BE2C (cell line): Measurements from ENCODE around the gene GPC3.

Experiments used
- DNase-seq: peaks from one replicate; pipeline ENCODE4 v3.0.0-alpha.2; 2020
- H3K27me3 ChIP-seq: fragments of 250-450 bp; sonication (Bioruptor Pico); 2 replicates; pipeline ENCODE4 v1.5.1; 2020; ENCODE audit warnings: mild to moderate bottlenecking
- H3K36me3 ChIP-seq: fragments of 250-450 bp; sonication (Bioruptor Pico); 2 replicates; pipeline ENCODE4 v1.5.1; 2020; ENCODE audit warnings: mild to moderate bottlenecking
- H3K4me1 ChIP-seq: fragments of 250-450 bp; sonication (Bioruptor Pico); 2 replicates; pipeline ENCODE4 v1.5.1; 2020
- H3K4me3 ChIP-seq: 2 replicates; pipeline ENCODE4 v1.5.1; 2011; ENCODE audit warnings: low read depth, low read length
- H3K9me3 ChIP-seq: fragments of 250-450 bp; sonication (Bioruptor Pico); 2 replicates; pipeline ENCODE4 v1.5.1; 2020
- TF ChIP-seq, protein P1 (sequence below): IDR thresholded peaks from 2 replicates; pipeline ENCODE4 v1.5.1; 2012; ENCODE audit warnings: mild to moderate bottlenecking, low read depth, low read length

The GPC3 gene

DNA sequence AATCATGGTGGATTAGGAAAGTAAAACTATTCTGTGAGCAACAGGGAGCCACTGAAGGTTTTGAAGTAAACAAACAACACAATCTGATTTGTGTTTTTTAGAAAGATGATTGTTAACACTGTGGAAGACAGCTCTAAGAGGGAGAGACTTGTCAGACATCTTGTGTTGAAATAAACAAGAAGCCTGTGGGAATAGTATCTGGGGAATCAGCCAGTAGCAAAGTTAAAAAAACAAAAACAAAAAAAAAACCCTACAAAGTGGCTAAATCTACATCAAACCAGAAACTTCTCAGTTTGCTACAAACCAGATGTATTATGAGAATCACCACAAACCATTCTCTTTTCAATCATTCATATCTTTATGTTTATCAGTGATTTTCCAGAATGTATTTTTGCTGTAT, 444.4 kb downstream of the GPC3 start:
- no peak for DNase-seq
- H3K4me3 ChIP-seq = no peak overlapping the region
- no peaks in the 10 kb centered on the region for H3K36me3 ChIP-seq
- H3K9me3 ChIP-seq = no peaks in the 10 kb centered on the region
- TF ChIP-seq, protein P1, sequence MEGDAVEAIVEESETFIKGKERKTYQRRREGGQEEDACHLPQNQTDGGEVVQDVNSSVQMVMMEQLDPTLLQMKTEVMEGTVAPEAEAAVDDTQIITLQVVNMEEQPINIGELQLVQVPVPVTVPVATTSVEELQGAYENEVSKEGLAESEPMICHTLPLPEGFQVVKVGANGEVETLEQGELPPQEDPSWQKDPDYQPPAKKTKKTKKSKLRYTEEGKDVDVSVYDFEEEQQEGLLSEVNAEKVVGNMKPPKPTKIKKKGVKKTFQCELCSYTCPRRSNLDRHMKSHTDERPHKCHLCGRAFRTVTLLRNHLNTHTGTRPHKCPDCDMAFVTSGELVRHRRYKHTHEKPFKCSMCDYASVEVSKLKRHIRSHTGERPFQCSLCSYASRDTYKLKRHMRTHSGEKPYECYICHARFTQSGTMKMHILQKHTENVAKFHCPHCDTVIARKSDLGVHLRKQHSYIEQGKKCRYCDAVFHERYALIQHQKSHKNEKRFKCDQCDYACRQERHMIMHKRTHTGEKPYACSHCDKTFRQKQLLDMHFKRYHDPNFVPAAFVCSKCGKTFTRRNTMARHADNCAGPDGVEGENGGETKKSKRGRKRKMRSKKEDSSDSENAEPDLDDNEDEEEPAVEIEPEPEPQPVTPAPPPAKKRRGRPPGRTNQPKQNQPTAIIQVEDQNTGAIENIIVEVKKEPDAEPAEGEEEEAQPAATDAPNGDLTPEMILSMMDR = no peak
- H3K4me1 ChIP-seq = no peaks in the 10 kb centered on the region
- no peaks in the 10 kb centered on the region for H3K27me3 ChIP-seq

DNA sequence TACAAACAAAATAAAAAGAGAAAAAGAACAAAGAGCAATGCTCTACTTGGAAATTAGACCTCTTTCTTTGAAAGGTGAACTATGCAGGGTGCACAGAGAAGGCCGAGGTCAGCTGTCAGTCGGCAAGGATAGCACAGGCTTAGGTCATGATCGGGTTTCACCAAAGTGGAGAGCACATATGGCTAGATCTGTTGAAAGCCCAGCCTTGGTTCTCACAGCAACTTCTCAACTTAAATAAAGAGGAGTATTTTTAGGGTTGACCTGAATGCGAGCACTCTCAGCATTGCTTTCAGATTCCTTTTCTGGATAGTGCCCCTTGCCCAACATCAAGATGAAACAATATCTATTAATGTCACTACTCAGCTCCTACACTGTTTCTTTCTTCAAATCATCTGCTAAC, 447.2 kb downstream of the GPC3 start:
- DNase-seq = no peak
- Histone ChIP-seq H3K9me3 (no peaks in the 10 kb centered on the region), H3K4me1 (no peaks in the 10 kb centered on the region), H3K27me3 (no peaks in the 10 kb centered on the region), H3K36me3 (no peaks in the 10 kb centered on the region), H3K4me3 (no peak overlapping the region)
- TF ChIP-seq, protein P1 = no peak

DNA sequence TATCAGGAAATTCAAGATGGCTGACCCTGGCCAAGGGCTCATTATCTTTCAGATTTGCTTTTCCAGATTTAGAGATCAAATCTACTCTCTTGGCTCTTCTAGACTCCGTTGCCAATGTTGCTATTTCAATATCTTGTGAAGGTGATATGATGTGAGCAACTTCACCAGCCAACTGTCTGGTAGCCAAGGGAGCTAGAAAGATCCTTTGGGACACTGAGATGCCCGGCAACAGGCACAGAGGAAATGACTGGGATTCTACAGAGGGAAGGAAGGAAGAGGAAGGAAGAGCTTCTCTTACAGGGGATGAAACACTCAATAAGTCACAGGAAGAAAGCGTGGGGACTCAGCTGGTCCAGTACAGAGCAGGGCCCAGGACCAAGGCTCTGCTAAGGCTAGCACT, 448.3 kb downstream of the GPC3 start:
- TF ChIP-seq, protein P1 = no peak
- Histone ChIP-seq H3K9me3 (no peaks in the 10 kb centered on the region), H3K27me3 (no peaks in the 10 kb centered on the region), H3K4me3 (no peak overlapping the region), H3K4me1 (no peaks in the 10 kb centered on the region), H3K36me3 (no peaks in the 10 kb centered on the region)
- no peak for DNase-seq

DNA sequence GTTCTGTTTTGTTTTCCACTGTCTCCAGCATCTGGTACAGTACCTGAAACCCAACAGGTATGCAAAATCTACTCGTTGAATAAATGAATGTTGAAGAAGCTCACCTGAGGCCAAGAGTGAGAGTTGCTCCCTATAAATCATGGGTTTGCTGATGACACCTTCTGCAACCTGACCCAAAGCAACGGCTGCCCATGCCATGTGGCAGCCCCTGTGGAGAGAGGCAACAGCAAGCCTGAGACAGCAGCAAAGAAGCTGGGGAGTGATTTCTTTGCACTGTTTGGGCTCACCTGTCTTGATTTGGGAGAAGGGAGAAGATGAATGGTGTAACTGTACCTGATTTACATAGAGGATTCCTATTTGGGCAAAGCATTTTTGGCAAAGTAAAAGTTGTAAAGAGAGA, 450.3 kb downstream of the GPC3 start:
- no peak for DNase-seq

DNA sequence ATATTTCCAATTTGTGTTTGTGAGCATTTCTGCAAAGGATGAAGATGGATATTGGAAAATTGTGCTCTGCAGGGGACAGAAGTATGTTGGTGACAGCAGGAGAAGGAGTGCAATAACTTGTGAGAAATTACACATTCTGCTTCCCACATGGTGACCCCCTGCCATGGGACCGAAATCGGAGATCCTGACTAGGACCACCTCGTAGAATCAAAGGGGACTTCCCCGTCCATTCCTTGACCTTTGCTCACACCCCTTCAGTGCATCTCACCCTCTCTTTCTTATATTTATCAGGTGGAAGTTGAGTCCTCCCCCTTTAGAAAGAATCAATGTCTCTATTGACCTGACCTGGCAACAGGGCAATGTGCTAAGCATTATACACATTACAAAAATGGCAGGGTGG, 451.2 kb downstream of the GPC3 start:
- no peak for DNase-seq
- H3K27me3 ChIP-seq = no peaks in the 10 kb centered on the region

More for the DNA sequence above, 450.3 kb downstream of the GPC3 start:
- no peaks in the 10 kb centered on the region for H3K4me1 ChIP-seq
- no peak overlapping the region for H3K4me3 ChIP-seq
- H3K9me3 ChIP-seq = no peaks in the 10 kb centered on the region
- H3K27me3 ChIP-seq = no peaks in the 10 kb centered on the region
- H3K36me3 ChIP-seq = no peaks in the 10 kb centered on the region
- TF ChIP-seq, protein P1 = no peak

DNA sequence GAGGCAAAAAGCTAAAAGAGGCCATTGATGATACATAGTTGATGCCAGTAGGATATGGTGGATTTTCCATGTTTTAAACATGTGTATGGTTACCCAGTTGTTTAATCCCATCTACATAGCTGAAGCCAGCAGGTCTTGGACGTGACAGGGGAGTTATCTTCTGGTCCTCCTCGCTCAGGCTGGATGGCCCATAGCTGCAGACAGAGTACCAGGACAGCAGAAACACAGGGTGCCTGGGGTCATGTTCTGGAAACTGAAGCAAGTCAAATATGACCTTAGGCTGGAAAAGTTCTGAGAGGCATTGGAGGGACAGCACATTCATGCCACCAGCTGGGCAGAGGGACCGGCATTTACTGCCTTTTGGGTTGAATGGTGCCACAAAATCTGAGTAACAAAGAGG, 452.1 kb downstream of the GPC3 start:
- no peak overlapping the region for H3K4me3 ChIP-seq
- no peaks in the 10 kb centered on the region for H3K27me3 ChIP-seq
- TF ChIP-seq, protein P1 = no peak
- H3K4me1 ChIP-seq = no peaks in the 10 kb centered on the region
- no peaks in the 10 kb centered on the region for H3K36me3 ChIP-seq
- DNase-seq = no peak
- no peaks in the 10 kb centered on the region for H3K9me3 ChIP-seq

More for the DNA sequence above, 451.2 kb downstream of the GPC3 start:
- Histone ChIP-seq H3K4me1 (no peaks in the 10 kb centered on the region), H3K4me3 (no peak overlapping the region), H3K9me3 (no peaks in the 10 kb centered on the region), H3K36me3 (no peaks in the 10 kb centered on the region)
- TF ChIP-seq, protein P1 = no peak
